ENCODE results near the gene PRICKLE2.

DNA sequence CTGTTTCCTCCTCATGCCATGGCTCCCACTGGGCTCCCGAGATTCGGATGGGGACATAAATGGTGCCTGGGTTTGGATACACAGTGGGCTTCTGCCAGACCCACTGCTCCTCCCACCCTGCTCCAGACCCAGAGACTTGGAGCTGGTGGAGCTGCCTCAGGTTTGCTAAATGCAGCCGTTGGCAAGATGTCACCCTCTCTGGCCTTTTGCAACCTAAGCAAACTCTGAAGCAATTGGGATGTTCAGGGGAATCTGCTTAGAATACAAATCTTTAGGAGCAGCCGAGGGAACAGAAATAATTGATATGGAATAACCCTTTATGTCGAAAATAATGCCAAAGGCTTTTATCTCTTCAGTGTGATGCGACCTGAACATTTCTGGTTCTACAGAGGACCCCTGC lies 33.4 kb downstream of the PRICKLE2 start:
- TF ChIP-seq, protein P1, sequence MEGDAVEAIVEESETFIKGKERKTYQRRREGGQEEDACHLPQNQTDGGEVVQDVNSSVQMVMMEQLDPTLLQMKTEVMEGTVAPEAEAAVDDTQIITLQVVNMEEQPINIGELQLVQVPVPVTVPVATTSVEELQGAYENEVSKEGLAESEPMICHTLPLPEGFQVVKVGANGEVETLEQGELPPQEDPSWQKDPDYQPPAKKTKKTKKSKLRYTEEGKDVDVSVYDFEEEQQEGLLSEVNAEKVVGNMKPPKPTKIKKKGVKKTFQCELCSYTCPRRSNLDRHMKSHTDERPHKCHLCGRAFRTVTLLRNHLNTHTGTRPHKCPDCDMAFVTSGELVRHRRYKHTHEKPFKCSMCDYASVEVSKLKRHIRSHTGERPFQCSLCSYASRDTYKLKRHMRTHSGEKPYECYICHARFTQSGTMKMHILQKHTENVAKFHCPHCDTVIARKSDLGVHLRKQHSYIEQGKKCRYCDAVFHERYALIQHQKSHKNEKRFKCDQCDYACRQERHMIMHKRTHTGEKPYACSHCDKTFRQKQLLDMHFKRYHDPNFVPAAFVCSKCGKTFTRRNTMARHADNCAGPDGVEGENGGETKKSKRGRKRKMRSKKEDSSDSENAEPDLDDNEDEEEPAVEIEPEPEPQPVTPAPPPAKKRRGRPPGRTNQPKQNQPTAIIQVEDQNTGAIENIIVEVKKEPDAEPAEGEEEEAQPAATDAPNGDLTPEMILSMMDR (IDR thresholded peaks at IDR 0.05; ENCODE audit: extremely low read depth in 1 of 2, insufficient read depth in 1 of 2, low read depth in 1 of 2, low read length in 2 of 2) = no peak
- TF ChIP-seq POLR2AphosphoS5 (IDR thresholded peaks at IDR 0.05; ENCODE audit: insufficient read depth, low read depth, low read length) (no peak), JUN (IDR thresholded peaks at IDR 0.05; ENCODE audit: borderline replicate concordance, insufficient read depth, insufficient read length, low read depth) (no peak), POLR2A (IDR thresholded peaks at IDR 0.05; ENCODE audit: low read depth, low read length) (no peak), FOS (IDR thresholded peaks at IDR 0.05; ENCODE audit: borderline replicate concordance, insufficient read depth, low read length) (no peak)
